Peyer's patch (tissue), 4 donors: Measurements from ENCODE around the gene HCFC1R1. TPM values are rescaled to one million over a fixed set of nuclear protein-coding genes. Genes with fewer than 3 reads are reported as not detected.
"Not testable (repeated sequence)": the region's sequence is repeated elsewhere in the genome, so short reads cannot be mapped to it uniquely, and the experiment has no call there.

ENCODE experiments used
- DNase-seq, 3 donors: peaks; one replicate each; pipeline ENCODE4 v3.0.0-alpha.2; 2017 to 2019
- H3K27ac ChIP-seq, 4 donors: fragments of 200-600 bp; sonication (generic); one replicate each; pipeline ENCODE4 v1.5.1; 2016 to 2019
- H3K27me3 ChIP-seq, 2 donors: fragments of 200-600 bp; sonication (generic); one replicate each; pipeline ENCODE4 v1.5.1; 2019
- H3K36me3 ChIP-seq, 3 donors: fragments of 200-600 bp; sonication (generic); one replicate each; pipeline ENCODE4 v1.5.1; 2016 to 2019
- H3K4me1 ChIP-seq, 4 donors: fragments of 200-600 bp; sonication (generic); one replicate each; pipeline ENCODE4 v1.5.1; 2016 to 2019
- H3K4me3 ChIP-seq, 4 donors: fragments of 200-600 bp; sonication (generic); 1 replicate in 3 of 4; 2 replicates in 1 of 4; pipeline ENCODE4 v1.5.1; 2016 to 2019; ENCODE audit warnings: mild to moderate bottlenecking in 1 of 4
- H3K9me3 ChIP-seq, 4 donors: fragments of 200-600 bp; sonication (generic); one replicate each; pipeline ENCODE4 v1.5.1; 2016 to 2019; ENCODE audit warnings: mild to moderate bottlenecking in 1 of 4
- POLR2A ChIP-seq, 2 donors: fragments of 450-650 bp; IDR thresholded peaks; one replicate each; pipeline ENCODE4 v1.5.1; 2017; ENCODE audit warnings: antibody characterized with exemption in 2 of 2, mild to moderate bottlenecking in 2 of 2, moderate library complexity in 2 of 2
- total RNA-seq, 4 donors: library from RNA; depleted of rRNA; stranded (reverse); fragments of >200 nt; gene quantifications; one replicate each; pipeline ENCODE4 v1.1.0, GENCODE V29; 2016
- TF ChIP-seq, protein P1 (sequence below), 6 experiments: fragments of 450-650 bp in 4 of 6; fragments of 200-600 bp in 2 of 6; sonication (generic) in 1 of 6; IDR thresholded peaks; one replicate each; pipeline ENCODE4 v1.5.1; 2017 to 2019; ENCODE audit warnings: antibody characterized with exemption in 6 of 6, mild to moderate bottlenecking in 3 of 6, moderate library complexity in 1 of 6

HCFC1R1 gene, protein sequence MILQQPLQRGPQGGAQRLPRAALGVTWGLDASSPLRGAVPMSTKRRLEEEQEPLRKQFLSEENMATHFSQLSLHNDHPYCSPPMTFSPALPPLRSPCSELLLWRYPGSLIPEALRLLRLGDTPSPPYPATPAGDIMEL
- 10 to 100 TPM; 14.0 to 38.0 (median 34.1) TPM for total RNA-seq

- DNase-seq, result peak; percentile 98 to 99 (median 98)
- peak; percentile 74 to 78 for TF ChIP-seq POLR2A (IDR thresholded peaks at IDR 0.05)
- TF ChIP-seq, protein P1, sequence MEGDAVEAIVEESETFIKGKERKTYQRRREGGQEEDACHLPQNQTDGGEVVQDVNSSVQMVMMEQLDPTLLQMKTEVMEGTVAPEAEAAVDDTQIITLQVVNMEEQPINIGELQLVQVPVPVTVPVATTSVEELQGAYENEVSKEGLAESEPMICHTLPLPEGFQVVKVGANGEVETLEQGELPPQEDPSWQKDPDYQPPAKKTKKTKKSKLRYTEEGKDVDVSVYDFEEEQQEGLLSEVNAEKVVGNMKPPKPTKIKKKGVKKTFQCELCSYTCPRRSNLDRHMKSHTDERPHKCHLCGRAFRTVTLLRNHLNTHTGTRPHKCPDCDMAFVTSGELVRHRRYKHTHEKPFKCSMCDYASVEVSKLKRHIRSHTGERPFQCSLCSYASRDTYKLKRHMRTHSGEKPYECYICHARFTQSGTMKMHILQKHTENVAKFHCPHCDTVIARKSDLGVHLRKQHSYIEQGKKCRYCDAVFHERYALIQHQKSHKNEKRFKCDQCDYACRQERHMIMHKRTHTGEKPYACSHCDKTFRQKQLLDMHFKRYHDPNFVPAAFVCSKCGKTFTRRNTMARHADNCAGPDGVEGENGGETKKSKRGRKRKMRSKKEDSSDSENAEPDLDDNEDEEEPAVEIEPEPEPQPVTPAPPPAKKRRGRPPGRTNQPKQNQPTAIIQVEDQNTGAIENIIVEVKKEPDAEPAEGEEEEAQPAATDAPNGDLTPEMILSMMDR (IDR thresholded peaks at IDR 0.05), result peak in 1 of 6 experiments; percentile 14
- peaks cover 14 to 55% (median 34%) of the 10 kb centered on the region in 4 donors for H3K4me1 ChIP-seq
- no peaks in the 10 kb centered on the region for H3K9me3 ChIP-seq
- H3K27me3 ChIP-seq, result no peaks in the 10 kb centered on the region
- peak within 1 kb of the TSS; percentile 60 to 78 (median 64) for H3K4me3 ChIP-seq
- peak within 1 kb of the TSS; percentile 94 to 99 (median 96) for H3K27ac ChIP-seq
- peaks cover 0 to 18% (median 0%) of the 10 kb centered on the region in 3 donors for H3K36me3 ChIP-seq
Measured at GRCh38 chr16:3023669-3024478, at the start of gene HCFC1R1, which contains the start of gene THOC6. HCFC1R1 (minus strand) TSS chr16:3023942; CDS start chr16:3023941, 1 bp downstream. THOC6 (plus strand) TSS chr16:3024035; CDS start chr16:3024327, 292 bp downstream.

DNA sequence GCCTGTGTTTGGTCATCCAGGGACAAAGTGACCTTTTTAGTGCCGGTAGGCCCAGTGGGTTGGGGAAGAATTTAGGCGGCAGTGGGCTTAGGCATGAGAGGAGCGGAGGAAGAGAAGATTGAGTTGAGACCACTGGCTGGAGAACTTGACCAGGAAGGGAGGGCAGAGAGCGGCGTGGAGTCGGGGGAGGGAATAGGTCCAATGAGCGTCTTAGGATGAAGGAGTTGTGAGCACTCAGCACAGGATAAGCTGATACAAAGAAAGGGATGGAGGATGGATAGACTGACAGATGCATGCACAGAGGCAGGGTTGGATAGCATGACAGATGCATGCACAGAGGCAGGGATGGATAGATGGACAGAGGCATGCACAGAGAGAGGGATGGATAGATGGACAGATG lies 49.7 kb upstream of the HCFC1R1 start:
- H3K9me3 ChIP-seq, result peaks cover 0 to 4% (median 0%) of the 10 kb centered on the region in 4 donors

DNA sequence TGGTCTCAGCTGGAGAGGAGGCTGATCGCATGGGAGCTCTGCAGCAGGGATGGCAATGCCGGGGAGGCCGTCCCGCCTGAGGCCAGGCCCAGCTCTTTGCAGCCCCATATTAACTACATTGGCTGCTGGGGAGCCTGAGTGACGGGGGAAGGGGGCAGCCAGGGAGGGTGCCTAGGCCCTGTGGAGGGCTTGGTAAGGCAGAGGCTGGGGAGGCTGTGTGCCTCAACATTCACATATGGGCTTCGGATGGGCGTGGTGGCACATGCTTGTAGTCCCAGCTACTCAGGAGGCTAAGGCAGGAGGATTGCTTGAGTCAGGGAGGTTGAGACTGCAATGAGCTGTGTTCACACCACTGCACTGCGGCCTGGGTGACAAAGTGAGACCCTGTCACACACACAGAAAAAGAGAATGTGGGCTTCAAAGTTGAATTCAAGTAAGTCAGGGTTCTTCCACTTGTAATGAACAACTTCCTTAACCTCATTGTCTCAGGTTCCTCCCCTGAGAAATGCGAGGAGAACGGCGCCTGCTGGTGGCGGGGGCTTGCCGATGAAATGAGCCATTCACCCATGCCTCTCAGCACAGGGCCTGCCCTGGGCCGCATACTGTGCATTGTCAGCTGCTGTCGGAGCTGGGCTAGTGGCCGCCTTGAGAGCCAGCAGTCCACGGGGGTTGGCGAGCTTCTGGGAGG lies 49.0 kb upstream of the HCFC1R1 start:
- Histone ChIP-seq H3K4me1 (peaks cover 0 to 37% (median 20%) of the 10 kb centered on the region in 4 donors), H3K27ac (peak overlapping the region in 2 of 4 donors; percentile 39 to 81), H3K36me3 (peaks cover 0 to 17% (median 0%) of the 10 kb centered on the region in 3 donors)
- H3K4me3 ChIP-seq, H3K9me3 ChIP-seq, H3K27me3 ChIP-seq: not testable (repeated sequence)
- TF ChIP-seq, protein P1 (IDR thresholded peaks at IDR 0.05), result peak in 3 of 6 experiments; percentile 14 to 17 (median 15)
- peak in 2 of 3 donors; percentile 62 to 77 for DNase-seq

More for the DNA sequence above, 49.7 kb upstream of the HCFC1R1 start:
- H3K27ac ChIP-seq, result peak overlapping the region in 2 of 4 donors; percentile 57 to 81
- H3K4me1 ChIP-seq, result peaks cover 0 to 42% (median 19%) of the 10 kb centered on the region in 4 donors
- H3K27me3 ChIP-seq, result no peaks in the 10 kb centered on the region
- TF ChIP-seq, protein P1 (IDR thresholded peaks at IDR 0.05), result no peak
- TF ChIP-seq POLR2A (IDR thresholded peaks at IDR 0.05), result no peak
- DNase-seq, result no peak
- H3K4me3 ChIP-seq, result no peak overlapping the region
- peaks cover 0 to 10% (median 0%) of the 10 kb centered on the region in 3 donors for H3K36me3 ChIP-seq

- DNase-seq, result peak in 1 of 3 donors; percentile 49
- H3K4me1 ChIP-seq, result peaks cover 0 to 31% (median 20%) of the 10 kb centered on the region in 4 donors
- not testable (repeated sequence) for H3K27me3 ChIP-seq, H3K9me3 ChIP-seq, H3K4me3 ChIP-seq
- peaks cover 0 to 18% (median 0%) of the 10 kb centered on the region in 3 donors for H3K36me3 ChIP-seq
- peak overlapping the region in 2 of 4 donors; percentile 39 to 81 for H3K27ac ChIP-seq
Measured at GRCh38 chr16:3072148-3072547, 48.4 kb upstream of the HCFC1R1 start.

DNA sequence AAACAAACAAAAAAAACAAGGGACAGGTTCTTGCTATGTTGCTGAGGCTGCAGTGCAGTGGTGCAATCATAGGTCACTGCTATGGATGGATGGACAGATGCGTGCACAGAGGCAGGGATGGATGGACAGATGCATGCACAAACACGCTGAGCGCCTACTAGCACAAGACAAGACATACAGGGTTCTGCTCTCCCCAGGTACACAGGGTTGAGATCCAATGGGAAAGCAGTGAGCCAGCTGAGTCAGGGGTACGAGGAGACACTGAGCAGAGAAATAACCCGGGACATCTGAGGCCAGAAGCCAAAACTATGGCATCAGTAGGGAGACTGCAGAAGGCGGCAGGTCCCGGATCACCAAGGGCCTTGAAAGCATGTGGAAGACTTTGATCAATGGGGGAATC lies 47.9 kb upstream of the HCFC1R1 start:
- H3K4me1 ChIP-seq, result peaks cover 0 to 28% (median 19%) of the 10 kb centered on the region in 4 donors
- no peaks in the 10 kb centered on the region for H3K9me3 ChIP-seq
- H3K27me3 ChIP-seq, result no peaks in the 10 kb centered on the region
- H3K36me3 ChIP-seq, result peaks cover 0 to 18% (median 0%) of the 10 kb centered on the region in 3 donors
- no peak overlapping the region for H3K4me3 ChIP-seq
- TF ChIP-seq, protein P1 (IDR thresholded peaks at IDR 0.05), result no peak
- no peak for TF ChIP-seq POLR2A (IDR thresholded peaks at IDR 0.05)
- DNase-seq, result peak in 1 of 3 donors; percentile 45
- peak overlapping the region in 1 of 4 donors; percentile 81 for H3K27ac ChIP-seq
